ENCODE measurements around the gene LGALS1. TPM values are rescaled to one million over a fixed set of nuclear protein-coding genes. Genes with fewer than 3 reads are reported as not detected.

The LGALS1 gene
- total RNA-seq, 1 experiment from 2014 or later, result 1,080 TPM

GRCh38 chr22:37629928-37630327 is 45.5 kb upstream of the LGALS1 start:
- no peaks in the 10 kb centered on the region for H3K79me2 ChIP-seq (ENCODE audit: insufficient read depth, low read length)
- no peak overlapping the region for H3K4me2 ChIP-seq (ENCODE audit: low read length)
- CTCF ChIA-PET, result interaction anchor here (5.6 kb wide), 1 partner anchor 14 kb away, joined by 30 read pairs; no protein-coding TSS in a partner anchor
- H3K9ac ChIP-seq (ENCODE audit: low read length), result no peak overlapping the region
- no peaks in the 10 kb centered on the region for H3K9me2 ChIP-seq (ENCODE audit: insufficient read depth)
- peaks cover 6 to 7% of the 10 kb centered on the region in 2 experiments; a peak in 3 of 4 replicates for H3K36me3 ChIP-seq (ENCODE audit: control insufficient read depth in 1 of 2, insufficient read depth in 2 of 2, low read length in 2 of 2)
- no peak overlapping the region; the same call in 1 of the 2 replicates for H3K27ac ChIP-seq (ENCODE audit: low read depth, low read length)
- no peaks in the 10 kb centered on the region for H3K9me3 ChIP-seq (ENCODE audit: control insufficient read depth in 1 of 2, insufficient read depth in 1 of 2, low read depth in 1 of 2, low read length in 2 of 2)
- ATAC-seq, result no peak
- POLR2A ChIA-PET, result no interaction called here
- TF ChIP-seq EZH2 (IDR thresholded peaks at IDR 0.05), result no peak
- no peak for TF ChIP-seq ZBTB33 (IDR thresholded peaks at IDR 0.05; ENCODE audit: extremely low read depth, insufficient replicate concordance, low read length)
- TF ChIP-seq YY1 (IDR thresholded peaks at IDR 0.05; ENCODE audit: extremely low read depth, insufficient replicate concordance, low read depth, low read length), result no peak
- no peak for TF ChIP-seq EZH2phosphoT487 (IDR thresholded peaks at IDR 0.05; ENCODE audit: borderline replicate concordance)
- TF ChIP-seq CTCF (IDR thresholded peaks at IDR 0.05 in 2 of 3, conservative IDR thresholded peaks at IDR 0.05 in 1 of 3; ENCODE audit: borderline replicate concordance in 1 of 3, insufficient read depth in 1 of 3, low read depth in 2 of 3, low read length in 2 of 3), result no peak
- TF ChIP-seq SRF (IDR thresholded peaks at IDR 0.05; ENCODE audit: low read depth), result no peak
- TF ChIP-seq CEBPB (IDR thresholded peaks at IDR 0.05; ENCODE audit: low read depth), result no peak
- TF ChIP-seq CBX3 (IDR thresholded peaks at IDR 0.05; ENCODE audit: low read depth), result no peak
- H2AFZ ChIP-seq (ENCODE audit: low read depth, low read length, poor library complexity, severe bottlenecking), result no peak overlapping the region
- no TSS peak for BruUV-seq (replicated peaks)
- RAD21 ChIA-PET (ENCODE audit: low non-redundant PET in 1 of 2, low total read pairs in 2 of 2, uncharacterized antibody in 2 of 2, unreplicated experiment in 2 of 2), result no interaction called here
- H3K4me1 ChIP-seq (ENCODE audit: control insufficient read depth in 1 of 2, insufficient read depth in 2 of 2, low read length in 2 of 2), result peaks cover 0 to 10% of the 10 kb centered on the region in 2 experiments; a peak in 1 of 4 replicates
- H3K27me3 ChIP-seq (ENCODE audit: insufficient read depth, low read length), result no peaks in the 10 kb centered on the region
- H4K20me1 ChIP-seq (ENCODE audit: insufficient read depth), result no peaks in the 10 kb centered on the region
- no peak for DNase-seq (ENCODE audit: low read depth, low spot score)
- intact Hi-C loops (cut with micrococcal nuclease), result no loop called here
- H3K4me3 ChIP-seq (replicated peaks in 1 of 2; ENCODE audit: low read depth in 1 of 2, low read length in 2 of 2), result no peak overlapping the region

All from HCT116 (cell line).